Stomach (tissue), 9 donors: ENCODE results near the gene RSU1. TPM values are rescaled to one million over a fixed set of nuclear protein-coding genes. Genes with fewer than 3 reads are reported as not detected.

ENCODE experiments used
- DNase-seq, 2 donors: peaks; one replicate each; pipeline versions ENCODE4 v3.0.0 to v3.0.0-alpha.2; 2013 to 2019
- H3K27ac ChIP-seq, 5 donors: fragments of 200-600 bp in 4 of 5; sonication (generic) in 4 of 5; one replicate each; pipeline ENCODE4 v1.5.1; 2013 to 2019; ENCODE audit warnings: mild to moderate bottlenecking in 1 of 5, moderate library complexity in 1 of 5
- H3K27me3 ChIP-seq, 3 donors: fragments of 200-600 bp; sonication (generic); one replicate each; pipeline ENCODE4 v1.5.1; 2017 to 2019; ENCODE audit warnings: mixed run types in 1 of 3
- H3K36me3 ChIP-seq, 4 donors: fragments of 200-600 bp; sonication (generic); 1 replicate in 3 of 4; 2 replicates in 1 of 4; pipeline ENCODE4 v1.5.1; 2016 to 2019
- H3K4me1 ChIP-seq, 4 donors: fragments of 200-600 bp; sonication (generic); one replicate each; pipeline ENCODE4 v1.5.1; 2016 to 2019
- H3K4me3 ChIP-seq, 4 donors: fragments of 200-600 bp; sonication (generic) in 3 of 4; one replicate each; pipeline ENCODE4 v1.5.1; 2016 to 2019; ENCODE audit warnings: mild to moderate bottlenecking in 1 of 4
- H3K9me3 ChIP-seq, 4 donors: fragments of 200-600 bp; sonication (generic); one replicate each; pipeline ENCODE4 v1.5.1; 2016 to 2019
- CTCF ChIP-seq, 7 experiments: fragments of 450-650 bp in 4 of 7; fragments of 200-600 bp in 3 of 7; sonication (generic) in 3 of 7; IDR thresholded peaks; one replicate each; pipeline ENCODE4 v1.5.1; 2016 to 2019; ENCODE audit warnings: antibody characterized with exemption in 7 of 7, control low read depth in 2 of 7, mild to moderate bottlenecking in 1 of 7
- EP300 ChIP-seq: sonication (generic); formaldehyde crosslinking; IDR thresholded peaks from one replicate; pipeline ENCODE4 v1.6.1; 2017; ENCODE audit warnings: antibody characterized with exemption
- POLR2A ChIP-seq, 4 donors: fragments of 450-650 bp; IDR thresholded peaks; one replicate each; pipeline ENCODE4 v1.6.1; 2016; ENCODE audit warnings: antibody characterized with exemption in 4 of 4, control low read depth in 2 of 4, mild to moderate bottlenecking in 1 of 4, moderate library complexity in 1 of 4
- POLR2AphosphoS5 ChIP-seq, 3 donors: sonication (generic); formaldehyde crosslinking; IDR thresholded peaks; one replicate each; pipeline ENCODE4 v1.6.1; 2016; ENCODE audit warnings: antibody characterized with exemption in 3 of 3
- WGBS, 5 donors: extraction: QIAGEN DNeasy Blood & Tissue Kit in 3 of 5; methylation state at CpG; one replicate each; pipeline versions ENCODE4 v1.1.5 to v1.1.7; 2013 to 2018; 5-methylcytosine and 5-hydroxymethylcytosine counted together
- intact Hi-C: fragments of 100-400 bp; cut with DNase I; formaldehyde crosslinking; loops from one replicate; pipeline ENCODE4 v1.15.1; 2023; ENCODE audit warnings: low total_unique reads
- polyA plus RNA-seq, 3 donors: library from polyadenylated mRNA; stranded (reverse); fragments of 200-250 nt; gene quantifications; one replicate each; pipeline ENCODE4 v1.2.3, GENCODE V29; 2013
- total RNA-seq, 5 donors: library from RNA; depleted of rRNA; stranded (reverse); fragments of >200 nt; gene quantifications; one replicate each; pipeline versions ENCODE4 v1.1.0 to v1.2.3, GENCODE V29; 2014 to 2016
- donor health status: healthy with polysubstance abuse.
- donor health status: Bipolar disorder and iron deficiency.
- donor health status: healthy.

The RSU1 gene
- total and polyA plus RNA-seq, 8 donors, result 8.7 to 43.8 (median 40.4) TPM

GRCh38 chr10:16848562-16849154, 31.4 kb upstream of the RSU1 start:
- Histone ChIP-seq H3K27ac (no peak overlapping the region), H3K9me3 (no peaks in the 10 kb centered on the region), H3K36me3 (no peaks in the 10 kb centered on the region), H3K4me1 (no peaks in the 10 kb centered on the region), H3K27me3 (no peaks in the 10 kb centered on the region), H3K4me3 (no peak overlapping the region)
- WGBS, 5 donors, result 79 to 87% (median 82%) methylated on average over 10 of the region's 10 CpGs
- intact Hi-C loops, result loop anchor here (10.0 kb wide), 1 partner anchor 576 kb away; no protein-coding TSS in a partner anchor
- DNase-seq, result no peak
- no peak for TF ChIP-seq POLR2A (IDR thresholded peaks at IDR 0.05)
- TF ChIP-seq EP300, result no peak
- TF ChIP-seq POLR2AphosphoS5 (IDR thresholded peaks at IDR 0.05), result no peak
- TF ChIP-seq CTCF (IDR thresholded peaks at IDR 0.05), result no peak

GRCh38 chr10:16847644-16848043, 30.4 kb upstream of the RSU1 start:
- H3K27ac ChIP-seq, result no peak overlapping the region
- H3K9me3 ChIP-seq, result no peaks in the 10 kb centered on the region
- H3K27me3 ChIP-seq, result no peaks in the 10 kb centered on the region
- WGBS, 5 donors, result 57 to 70% (median 65%) methylated on average over 6 of the region's 6 CpGs
- no peaks in the 10 kb centered on the region for H3K36me3 ChIP-seq
- TF ChIP-seq POLR2AphosphoS5 (IDR thresholded peaks at IDR 0.05) (no peak), CTCF (IDR thresholded peaks at IDR 0.05) (no peak), EP300 (no peak), POLR2A (IDR thresholded peaks at IDR 0.05) (no peak)
- DNase-seq, result no peak
- intact Hi-C loops, result loop anchor here (10.0 kb wide), 1 partner anchor 577 kb away; no protein-coding TSS in a partner anchor
- H3K4me1 ChIP-seq, result no peaks in the 10 kb centered on the region
- H3K4me3 ChIP-seq, result no peak overlapping the region

- no peak overlapping the region for H3K27ac ChIP-seq
- DNase-seq, result no peak
- H3K4me3 ChIP-seq, result no peak overlapping the region
- no peak for TF ChIP-seq POLR2AphosphoS5 (IDR thresholded peaks at IDR 0.05)
- no peak for TF ChIP-seq POLR2A (IDR thresholded peaks at IDR 0.05)
- TF ChIP-seq CTCF (IDR thresholded peaks at IDR 0.05), result no peak
- TF ChIP-seq EP300, result no peak
- H3K36me3 ChIP-seq, result no peaks in the 10 kb centered on the region
- intact Hi-C loops, result loop anchor here (10.0 kb wide), 1 partner anchor 580 kb away; no protein-coding TSS in a partner anchor
- H3K27me3 ChIP-seq, result no peaks in the 10 kb centered on the region
- no peaks in the 10 kb centered on the region for H3K9me3 ChIP-seq
- no peaks in the 10 kb centered on the region for H3K4me1 ChIP-seq
Observed at GRCh38 chr10:16845248-16845647, 28.0 kb upstream of the RSU1 start.

- WGBS, 5 donors, result 0 to 3% (median 0%) methylated on average over 1 of the region's 1 CpG
- Histone ChIP-seq H3K4me1 (no peaks in the 10 kb centered on the region), H3K27ac (no peak overlapping the region), H3K9me3 (no peaks in the 10 kb centered on the region), H3K4me3 (no peak overlapping the region), H3K27me3 (no peaks in the 10 kb centered on the region), H3K36me3 (no peaks in the 10 kb centered on the region)
- TF ChIP-seq EP300, result no peak
- peak in 5 of 7 experiments; percentile 14 to 71 (median 66) for TF ChIP-seq CTCF (IDR thresholded peaks at IDR 0.05)
- intact Hi-C loops, result loop anchor here (5.0 to 10.0 kb wide), 2 partner anchors 414 to 581 kb away; no protein-coding TSS in a partner anchor
- peak in 1 of 2 donors; percentile 78 for DNase-seq
Observed at GRCh38 chr10:16843252-16843870, 26.1 kb upstream of the RSU1 start.
